HepG2 (cell line): ENCODE data around the gene ZNF697. TPM values are rescaled to one million over a fixed set of nuclear protein-coding genes. Genes with fewer than 3 reads are reported as not detected.
A peak's percentile ranks its signal among the peaks of the same experiment; 100 is the strongest.

ENCODE experiments used
- ARNT2 ChIP-seq: sonication (generic); formaldehyde crosslinking; IDR thresholded peaks from 2 replicates; pipeline ENCODE4 v1.8.0; 2022; ENCODE audit warnings: mild to moderate bottlenecking, low read depth, missing genetic modification reagents, moderate library complexity
- CEBPZ ChIP-seq: IDR thresholded peaks from 2 replicates; pipeline ENCODE4 v1.6.1; 2012; ENCODE audit warnings: low read length, improper control_type of control experiment
- CHCHD3 ChIP-seq: sonication (generic); formaldehyde crosslinking; IDR thresholded peaks from 2 replicates; pipeline ENCODE4 v1.8.0; 2022; ENCODE audit warnings: mild to moderate bottlenecking, missing genetic modification reagents, moderate library complexity
- CHD4 ChIP-seq: fragments of 200-600 bp; sonication (generic); IDR thresholded peaks from 2 replicates; pipeline ENCODE4 v1.7.0; 2017; ENCODE audit warnings: mild to moderate bottlenecking, low read length, borderline replicate concordance
- HBP1 ChIP-seq: IDR thresholded peaks from 2 replicates; pipeline ENCODE4 v1.6.1; 2016; ENCODE audit warnings: low read depth, control low read depth
- HDAC6 ChIP-seq: fragments of 200-600 bp; sonication (generic); IDR thresholded peaks from 2 replicates; pipeline ENCODE4 v1.7.0; 2017; ENCODE audit warnings: mild to moderate bottlenecking, antibody characterized with exemption, low read length, low read depth
- MAFF ChIP-seq: IDR thresholded peaks from 2 replicates; pipeline ENCODE4 v1.6.1; 2011; ENCODE audit warnings: low read depth, low read length, improper control_type of control experiment
- MATR3 ChIP-seq: sonication (generic); formaldehyde crosslinking; IDR thresholded peaks from 2 replicates; pipeline ENCODE4 v1.4.0; 2020; ENCODE audit warnings: missing genetic modification reagents
- NBN ChIP-seq: fragments of 450-650 bp; conservative IDR thresholded peaks from 2 replicates; pipeline ENCODE4 v1.6.1; 2017
- NCOA2 ChIP-seq: sonication (generic); formaldehyde crosslinking; IDR thresholded peaks from 2 replicates; pipeline ENCODE4 v1.8.0; 2022; ENCODE audit warnings: inconsistent platforms
- PHF20 ChIP-seq: sonication (generic); formaldehyde crosslinking; IDR thresholded peaks from 2 replicates; pipeline ENCODE4 v1.5.0; 2020; ENCODE audit warnings: mild to moderate bottlenecking, missing genetic modification reagents
- RXRB ChIP-seq: IDR thresholded peaks from 2 replicates; pipeline ENCODE4 v1.6.1; 2016; ENCODE audit warnings: borderline replicate concordance, missing genetic modification reagents, missing compliant biosample characterization
- TGIF2 ChIP-seq: IDR thresholded peaks from 2 replicates; pipeline ENCODE4 v1.6.1; 2016; ENCODE audit warnings: control low read depth, missing compliant biosample characterization
- THAP11 ChIP-seq: IDR thresholded peaks from 2 replicates; pipeline ENCODE4 v1.6.1; 2016; ENCODE audit warnings: missing biosample characterization, missing genetic modification reagents
- ZFP36L1 ChIP-seq: sonication (generic); formaldehyde crosslinking; IDR thresholded peaks from 2 replicates; pipeline ENCODE4 v1.8.0; 2022; ENCODE audit warnings: mild to moderate bottlenecking, missing genetic modification reagents, moderate library complexity
- ZKSCAN8 ChIP-seq: IDR thresholded peaks from 2 replicates; pipeline ENCODE4 v1.6.1; 2016; ENCODE audit warnings: borderline replicate concordance, missing genetic modification reagents, missing compliant biosample characterization
- ZMYM2 ChIP-seq: sonication (generic); formaldehyde crosslinking; IDR thresholded peaks from 2 replicates; pipeline ENCODE4 v1.8.0; 2022; ENCODE audit warnings: mild to moderate bottlenecking, missing genetic modification reagents
- ZNF12 ChIP-seq: sonication (generic); formaldehyde crosslinking; IDR thresholded peaks from 2 replicates; pipeline ENCODE4 v1.5.0; 2020; ENCODE audit warnings: missing genetic modification reagents
- ZNF143 ChIP-seq: sonication (generic); formaldehyde crosslinking; IDR thresholded peaks from 2 replicates; pipeline ENCODE4 v1.4.0; 2020; ENCODE audit warnings: missing genetic modification reagents
- ZNF362 ChIP-seq: sonication (generic); formaldehyde crosslinking; IDR thresholded peaks from 2 replicates; pipeline ENCODE4 v1.4.0; 2020; ENCODE audit warnings: missing genetic modification reagents, mild to moderate bottlenecking, borderline replicate concordance
- ZNF616 ChIP-seq: sonication (generic); formaldehyde crosslinking; IDR thresholded peaks from 2 replicates; pipeline ENCODE4 v1.5.0; 2020; ENCODE audit warnings: low read depth, mild to moderate bottlenecking, missing genetic modification reagents
- ZNF619 ChIP-seq: sonication (generic); formaldehyde crosslinking; IDR thresholded peaks from 2 replicates; pipeline ENCODE4 v1.4.0; 2020; ENCODE audit warnings: mild to moderate bottlenecking, missing genetic modification reagents
- ZNF703 ChIP-seq: sonication (generic); formaldehyde crosslinking; IDR thresholded peaks from 2 replicates; pipeline ENCODE4 v1.5.1; 2020; ENCODE audit warnings: missing genetic modification reagents, mild to moderate bottlenecking, moderate library complexity, borderline replicate concordance
- ZNF784 ChIP-seq: sonication (generic); formaldehyde crosslinking; IDR thresholded peaks from 2 replicates; pipeline ENCODE4 v1.5.1; 2020; ENCODE audit warnings: missing genetic modification reagents, mild to moderate bottlenecking, borderline replicate concordance
- polyA plus RNA-seq, 8 experiments: library from polyadenylated mRNA; depleted of rRNA in 3 of 8; stranded (reverse) in 7 of 8; unstranded in 1 of 8; fragments of >200 nt; fragmentation: Illumina TruSeq in 4 of 8; extraction: Trizol in 4 of 8; gene quantifications; 2 replicates each; pipeline versions ENCODE4 v1.2.1 to v1.2.3, GENCODE V29; 2011 to 2016; ENCODE audit warnings: low read depth in 4 of 8, missing spikeins in 1 of 8, mixed read lengths in 1 of 8; ENCODE audit not compliant: insufficient read depth in 1 of 8
- total RNA-seq, 5 experiments: library from RNA; depleted of rRNA; stranded (reverse); fragments of >200 nt; fragmentation: Illumina TruSeq; extraction: Trizol; gene quantifications; 2 replicates each; pipeline ENCODE4 v1.2.3, GENCODE V29; 2016; ENCODE audit warnings: low read depth in 1 of 5

ZNF697 gene
- total and polyA plus RNA-seq, 2 of the 13 experiments (the other 11 are each of a cell fraction or from before 2014, with no cell fraction given): 2.3 to 7.1 TPM

GRCh38 chr1:119647734-119648619 lies at the start of gene ZNF697 (continued):
- no peak for TF ChIP-seq NCOA2 (CRISPR knock-in tag)
- TF ChIP-seq CHCHD3 (CRISPR knock-in tag): 0 out of 2 replicates have a peak, but pooled peaks have one; percentile 11
- TF ChIP-seq ZNF619 (CRISPR knock-in tag): no peak
- 0 out of 2 replicates have a peak, but pooled peaks have one; percentile 36 for TF ChIP-seq RXRB
- TF ChIP-seq PHF20: peak; percentile 74; the same call in 1 of the 2 replicates
- no peak for TF ChIP-seq HDAC6
- TF ChIP-seq CHD4: no peak
- no peak for TF ChIP-seq MAFF
- no peak for TF ChIP-seq ZNF616
- peak; percentile 53; the same call in 1 of the 2 replicates for TF ChIP-seq ZNF784 (CRISPR knock-in tag)
- TF ChIP-seq ZNF703 (CRISPR knock-in tag): no peak
- TF ChIP-seq MATR3 (CRISPR knock-in tag): no peak
- TF ChIP-seq ZFP36L1 (CRISPR knock-in tag): no peak
- peak; percentile 91 for TF ChIP-seq ZNF143 (CRISPR knock-in tag)
- no peak for TF ChIP-seq NBN
- TF ChIP-seq ZNF362 (CRISPR knock-in tag): 0 out of 2 replicates have a peak, but pooled peaks have one; percentile 20
- peak; percentile 97 for TF ChIP-seq THAP11 (CRISPR knock-in tag)
- TF ChIP-seq ZMYM2: no peak
- TF ChIP-seq HBP1 (CRISPR knock-in tag): no peak
- no peak for TF ChIP-seq TGIF2 (CRISPR knock-in tag)
- TF ChIP-seq CEBPZ: no peak
- peak; percentile 65 for TF ChIP-seq ARNT2 (CRISPR knock-in tag)
- no peak for TF ChIP-seq ZNF12 (CRISPR knock-in tag)
- TF ChIP-seq ZKSCAN8 (CRISPR knock-in tag): no peak
